ENCODE results near the gene PIGK.

DNA sequence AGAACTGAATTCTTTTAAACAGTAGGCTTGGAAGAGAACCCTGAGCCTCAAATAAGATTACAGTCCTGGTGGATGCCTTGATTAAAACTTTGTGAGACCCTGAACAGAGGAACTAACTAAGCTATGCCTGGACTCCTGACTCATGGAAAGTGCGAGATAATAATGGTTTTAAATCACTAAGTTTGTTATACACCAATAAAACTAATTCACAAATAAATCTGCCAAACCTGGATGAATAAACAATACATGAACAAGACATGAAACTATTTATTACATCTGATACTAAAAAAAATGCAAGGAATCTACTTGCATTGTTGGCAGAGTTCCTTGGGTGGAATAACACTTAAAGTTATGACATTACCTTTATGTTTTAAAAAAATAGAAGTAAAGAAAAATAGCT, 118.4 kb downstream of the PIGK start:
- TF ChIP-seq FOXA1 (IDR thresholded peaks at IDR 0.05) (no peak), FOXM1 (IDR thresholded peaks at IDR 0.05; ENCODE audit: borderline replicate concordance) (no peak), TARDBP (IDR thresholded peaks at IDR 0.05) (no peak), L3MBTL2 (conservative IDR thresholded peaks at IDR 0.05) (no peak), HDGF (IDR thresholded peaks at IDR 0.05; ENCODE audit: borderline replicate concordance) (no peak), SP1 (IDR thresholded peaks at IDR 0.05) (no peak), FOXK2 (IDR thresholded peaks at IDR 0.05) (no peak), ARNT (IDR thresholded peaks at IDR 0.05) (no peak), SUZ12 (IDR thresholded peaks at IDR 0.05) (no peak)

Data from HEK293T (cell line).